Heart right ventricle (tissue), 16 donors: ENCODE data around the gene KCNMA1. TPM values are rescaled to one million over a fixed set of nuclear protein-coding genes. Genes with fewer than 3 reads are reported as not detected.

Source experiments
- ATAC-seq, 8 donors: fragments of 200-7000 bp; cut with Tn5 transposase; one replicate each; pipeline ENCODE4 v1.9.1; 2020; ENCODE audit warnings: mild to moderate bottlenecking in 8 of 8, moderate library complexity in 8 of 8, moderate number of reproducible peaks in 1 of 8
- DNase-seq, 2 donors: peaks; one replicate each; pipeline ENCODE4 v3.0.0-alpha.2; 2020
- H3K27ac ChIP-seq, 10 donors: fragments of 200-600 bp; sonication (generic) in 2 of 10; one replicate each; pipeline versions ENCODE4 v1.5.0 to v1.8.0; 2020 to 2022; ENCODE audit warnings: mild to moderate bottlenecking in 3 of 10
- H3K27me3 ChIP-seq, 7 donors: fragments of 200-600 bp; one replicate each; pipeline ENCODE4 v1.8.0; 2021 to 2022; ENCODE audit warnings: mild to moderate bottlenecking in 2 of 7
- H3K36me3 ChIP-seq, 9 donors: fragments of 200-600 bp; sonication (generic) in 1 of 9; one replicate each; pipeline versions ENCODE4 v1.5.0 to v1.8.0; 2020 to 2022; ENCODE audit warnings: mild to moderate bottlenecking in 2 of 9
- H3K4me1 ChIP-seq, 9 donors: fragments of 200-600 bp; sonication (generic) in 1 of 9; one replicate each; pipeline versions ENCODE4 v1.5.0 to v1.8.0; 2020 to 2022; ENCODE audit warnings: mild to moderate bottlenecking in 4 of 9
- H3K4me3 ChIP-seq, 10 donors: fragments of 200-600 bp; sonication (generic) in 2 of 10; one replicate each; pipeline versions ENCODE4 v1.5.0 to v1.8.0; 2020 to 2022; ENCODE audit warnings: mild to moderate bottlenecking in 7 of 10, moderate library complexity in 2 of 10
- H3K9me3 ChIP-seq, 11 donors: fragments of 200-600 bp in 10 of 11; sonication (generic) in 2 of 11; one replicate each; pipeline versions ENCODE4 v1.5.0 to v1.8.0; 2013 to 2022; ENCODE audit warnings: mild to moderate bottlenecking in 2 of 11, control low read depth in 1 of 11, moderate library complexity in 1 of 11
- CTCF ChIP-seq, 9 donors: fragments of 200-600 bp; sonication (generic) in 2 of 9; IDR thresholded peaks; one replicate each; pipeline versions ENCODE4 v1.5.0 to v1.8.0; 2021 to 2022; ENCODE audit warnings: antibody characterized with exemption in 9 of 9, mild to moderate bottlenecking in 5 of 9, moderate library complexity in 1 of 9
- WGBS, 2 donors: extraction: QIAGEN DNeasy Blood & Tissue Kit; methylation state at CpG; one replicate each; pipeline ENCODE4 v1.1.7; 2013; ENCODE audit warnings: inconsistent platforms in 1 of 2; 5-methylcytosine and 5-hydroxymethylcytosine counted together
- intact Hi-C, 10 donors: fragments of 100-400 bp; cut with DNase I; formaldehyde crosslinking; loops; one replicate each; pipeline versions ENCODE4 v1.11.1 to v1.14.2; 2022
- polyA plus RNA-seq, 2 donors: library from polyadenylated mRNA; stranded (reverse); fragments of 200-250 nt; gene quantifications; one replicate each; pipeline ENCODE4 v1.2.3, GENCODE V29; 2013
- total RNA-seq, 10 donors: library from RNA; stranded (reverse); fragmentation: NEBNext Ultra II Directional in 3 of 10; extraction: Animal tissue kit (Norgen Biotek cat#: 25700) in 3 of 10; gene quantifications; one replicate each; pipeline versions ENCODE4 v1.2.1 to v1.2.4, GENCODE V29; 2021 to 2023
- donor health status: Arrhythmogenic right ventricular cardiomyopathy.
- donor health status: ischemic (EF 13 %, LVEDD 7.1; RV severe dilation, severe dysfunction).
- donor health status: healthy with polysubstance abuse.
- donor health status: DM: no; HTN: yes; CAD: no.
- donor health status: DM: no; HTN: no; CAD: no.
- donor health status: ischemic (EF 25% LVEDD 6.9; RV normal size, moderate dysfunction).
- donor health status: ischemic (EF 25% LVEDD 5.7; RV mildly dilated, moderate dysfunction).
- donor health status: healthy.
- donor health status: DM: yes; HTN: yes; CAD: no.
- donor health status: Ischemic cardiomyopathy.
- donor health status: ischemic (EF 35%, LVEDD 5.7; RV mildly dilated, moderate dysfunction).
- donor health status: nonischemic (EF 11% LVEDD 7.7; RV severe dilation, severe dysfunction).
- donor health status: DM: yes; HTN: yes; CAD: no.
- donor health status: PGD.
- donor health status: ischemic (EF 29% LVEDD 5.4; RV normal size, mild dysfunction).
- donor health status: nonischemic (EF 23%, LVEDD 6.1; RV moderate dilation, normal function).

The KCNMA1 gene
- total and polyA plus RNA-seq, 12 donors: 0.59 to 5.3 (median 1.6) TPM

- TF ChIP-seq CTCF (IDR thresholded peaks at IDR 0.05): no peak
- Histone ChIP-seq H3K4me3 (no peak overlapping the region), H3K27ac (no peak overlapping the region), H3K36me3 (no peaks in the 10 kb centered on the region), H3K27me3 (no peaks in the 10 kb centered on the region), H3K9me3 (no peaks in the 10 kb centered on the region), H3K4me1 (no peaks in the 10 kb centered on the region)
- 46 to 51% methylated on average over 2 of the region's 2 CpGs for WGBS, 2 donors
- no peak for DNase-seq
- no peak for ATAC-seq
- intact Hi-C loops: no loop called here
These were observed 700.4 kb downstream of the KCNMA1 start for GRCh38 chr10:76937181-76937600.

GRCh38 chr10:76935941-76936613 lies 701.5 kb downstream of the KCNMA1 start:
- no peaks in the 10 kb centered on the region for H3K9me3 ChIP-seq
- H3K36me3 ChIP-seq: no peaks in the 10 kb centered on the region
- no peaks in the 10 kb centered on the region for H3K4me1 ChIP-seq
- no peak for TF ChIP-seq CTCF (IDR thresholded peaks at IDR 0.05)
- H3K4me3 ChIP-seq: no peak overlapping the region
- no peaks in the 10 kb centered on the region for H3K27me3 ChIP-seq
- intact Hi-C loops: no loop called here
- WGBS, 2 donors: 51 to 56% methylated on average over 4 of the region's 4 CpGs
- H3K27ac ChIP-seq: no peak overlapping the region
- ATAC-seq (no peak), DNase-seq (no peak)

- no peak for TF ChIP-seq CTCF (IDR thresholded peaks at IDR 0.05)
- Histone ChIP-seq H3K27ac (no peak overlapping the region), H3K36me3 (no peaks in the 10 kb centered on the region), H3K4me1 (no peaks in the 10 kb centered on the region), H3K9me3 (peaks cover 0 to 8% (median 0%) of the 10 kb centered on the region in 11 donors), H3K4me3 (no peak overlapping the region), H3K27me3 (no peaks in the 10 kb centered on the region)
- DNase-seq (no peak), ATAC-seq (no peak)
- intact Hi-C loops: no loop called here
- WGBS, 2 donors: 97% methylated on average over 7 of the region's 7 CpGs
These were observed 709.0 kb downstream of the KCNMA1 start for GRCh38 chr10:76928565-76928964.

GRCh38 chr10:76925636-76926405 lies 711.8 kb downstream of the KCNMA1 start:
- ATAC-seq: no peak
- intact Hi-C loops: no loop called here
- 69 to 79% methylated on average over 6 of the region's 6 CpGs for WGBS, 2 donors

More at GRCh38 chr10:76925636-76926405, 711.8 kb downstream of the KCNMA1 start:
- TF ChIP-seq CTCF (IDR thresholded peaks at IDR 0.05): no peak
- Histone ChIP-seq H3K4me3 (no peak overlapping the region), H3K27me3 (no peaks in the 10 kb centered on the region), H3K9me3 (peaks cover 0 to 8% (median 0%) of the 10 kb centered on the region in 11 donors), H3K4me1 (no peaks in the 10 kb centered on the region), H3K27ac (no peak overlapping the region), H3K36me3 (no peaks in the 10 kb centered on the region)
- no peak for DNase-seq
